Gastroesophageal sphincter (tissue), 4 donors: Measurements from ENCODE around the gene IPO5. TPM values are rescaled to one million over a fixed set of nuclear protein-coding genes. Genes with fewer than 3 reads are reported as not detected.
"Not testable (repeated sequence)": the region's sequence is repeated elsewhere in the genome, so short reads cannot be mapped to it uniquely, and the experiment has no call there.

Experiments
- ATAC-seq: fragments of 150-250 bp; one replicate; pipeline ENCODE4 v1.9.1; 2016; ENCODE audit warnings: mild to moderate bottlenecking, moderate library complexity
- H3K27ac ChIP-seq, 4 donors: fragments of 200-600 bp; sonication (generic) in 3 of 4; 1 replicate in 3 of 4; 2 replicates in 1 of 4; pipeline ENCODE4 v1.5.1; 2016 to 2019
- H3K27me3 ChIP-seq: fragments of 200-600 bp; sonication (generic); one replicate; pipeline ENCODE4 v1.5.1; 2019
- H3K36me3 ChIP-seq, 2 donors: fragments of 200-600 bp; sonication (generic); one replicate each; pipeline ENCODE4 v1.5.1; 2019; ENCODE audit warnings: control low read depth in 1 of 2
- H3K4me1 ChIP-seq, 3 donors: fragments of 200-600 bp; sonication (generic); 1 replicate in 2 of 3; 2 replicates in 1 of 3; pipeline ENCODE4 v1.5.1; 2016 to 2019; ENCODE audit warnings: control low read depth in 2 of 3
- H3K4me3 ChIP-seq, 2 donors: fragments of 200-600 bp; sonication (generic); one replicate each; pipeline ENCODE4 v1.5.1; 2019; ENCODE audit warnings: mild to moderate bottlenecking in 1 of 2, moderate library complexity in 1 of 2
- H3K9me3 ChIP-seq, 3 donors: fragments of 200-600 bp; sonication (generic); one replicate each; pipeline ENCODE4 v1.5.1; 2017 to 2019; ENCODE audit warnings: control low read depth in 2 of 3
- EP300 ChIP-seq: sonication (generic); formaldehyde crosslinking; IDR thresholded peaks from one replicate; pipeline ENCODE4 v1.6.1; 2017; ENCODE audit warnings: antibody characterized with exemption, mild to moderate bottlenecking
- POLR2A ChIP-seq, 2 donors: fragments of 450-650 bp; IDR thresholded peaks; one replicate each; pipeline ENCODE4 v1.6.1; 2017; ENCODE audit warnings: antibody characterized with exemption in 2 of 2, mild to moderate bottlenecking in 2 of 2, moderate library complexity in 1 of 2
- POLR2AphosphoS5 ChIP-seq: sonication (generic); formaldehyde crosslinking; IDR thresholded peaks from one replicate; pipeline ENCODE4 v1.6.1; 2017; ENCODE audit warnings: antibody characterized with exemption
- WGBS, 2 donors: methylation state at CpG; one replicate each; pipeline ENCODE4 v1.1.5; 2018; ENCODE audit warnings: low coverage in 1 of 2; 5-methylcytosine and 5-hydroxymethylcytosine counted together
- total RNA-seq, 4 donors: library from RNA; depleted of rRNA; stranded (reverse); fragments of >200 nt; gene quantifications; one replicate each; pipeline ENCODE4 v1.1.0, GENCODE V29; 2016
- TF ChIP-seq, protein P1 (sequence below), 4 experiments: fragments of 200-600 bp in 2 of 4; fragments of 450-650 bp in 2 of 4; sonication (generic) in 1 of 4; IDR thresholded peaks; one replicate each; pipeline ENCODE4 v1.5.1; 2017 to 2019; ENCODE audit warnings: antibody characterized with exemption in 4 of 4, mild to moderate bottlenecking in 2 of 4, moderate library complexity in 2 of 4

IPO5 gene
- total RNA-seq, 4 donors from 2014 or later: 133 to 155 (median 142) TPM

DNA sequence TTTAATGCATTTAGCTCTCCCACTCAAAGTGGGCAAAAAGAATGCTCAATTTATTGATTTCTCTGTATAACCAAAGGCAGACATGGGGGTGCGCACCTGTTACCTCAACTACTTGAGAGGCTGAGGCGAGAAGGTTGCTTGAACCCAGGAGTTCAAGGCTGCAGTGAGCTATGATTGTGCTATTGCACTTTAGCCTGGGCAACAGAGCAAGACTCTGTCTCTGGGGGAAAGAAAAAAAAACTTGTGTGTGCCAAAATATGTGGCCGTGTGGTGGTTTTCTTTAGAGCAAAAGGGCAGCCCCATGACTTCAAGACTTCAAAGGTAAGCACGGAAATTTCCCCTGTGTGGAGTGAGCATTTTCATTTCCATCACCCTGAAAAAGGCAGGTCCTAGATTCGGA is 81.9 kb downstream of the IPO5 start:
- Histone ChIP-seq H3K36me3 (no peaks in the 10 kb centered on the region), H3K4me3 (no peak overlapping the region), H3K27ac (no peak overlapping the region), H3K9me3 (no peaks in the 10 kb centered on the region), H3K4me1 (no peaks in the 10 kb centered on the region), H3K27me3 (peaks cover 7% of the 10 kb centered on the region)
- ATAC-seq: no peak
- TF ChIP-seq POLR2A (IDR thresholded peaks at IDR 0.05): no peak
- no peak for TF ChIP-seq EP300
- TF ChIP-seq, protein P1, sequence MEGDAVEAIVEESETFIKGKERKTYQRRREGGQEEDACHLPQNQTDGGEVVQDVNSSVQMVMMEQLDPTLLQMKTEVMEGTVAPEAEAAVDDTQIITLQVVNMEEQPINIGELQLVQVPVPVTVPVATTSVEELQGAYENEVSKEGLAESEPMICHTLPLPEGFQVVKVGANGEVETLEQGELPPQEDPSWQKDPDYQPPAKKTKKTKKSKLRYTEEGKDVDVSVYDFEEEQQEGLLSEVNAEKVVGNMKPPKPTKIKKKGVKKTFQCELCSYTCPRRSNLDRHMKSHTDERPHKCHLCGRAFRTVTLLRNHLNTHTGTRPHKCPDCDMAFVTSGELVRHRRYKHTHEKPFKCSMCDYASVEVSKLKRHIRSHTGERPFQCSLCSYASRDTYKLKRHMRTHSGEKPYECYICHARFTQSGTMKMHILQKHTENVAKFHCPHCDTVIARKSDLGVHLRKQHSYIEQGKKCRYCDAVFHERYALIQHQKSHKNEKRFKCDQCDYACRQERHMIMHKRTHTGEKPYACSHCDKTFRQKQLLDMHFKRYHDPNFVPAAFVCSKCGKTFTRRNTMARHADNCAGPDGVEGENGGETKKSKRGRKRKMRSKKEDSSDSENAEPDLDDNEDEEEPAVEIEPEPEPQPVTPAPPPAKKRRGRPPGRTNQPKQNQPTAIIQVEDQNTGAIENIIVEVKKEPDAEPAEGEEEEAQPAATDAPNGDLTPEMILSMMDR (IDR thresholded peaks at IDR 0.05): no peak
- TF ChIP-seq POLR2AphosphoS5: no peak
- WGBS, 2 donors: 61 to 94% methylated on average over 2 to 5 of the region's 5 CpGs

DNA sequence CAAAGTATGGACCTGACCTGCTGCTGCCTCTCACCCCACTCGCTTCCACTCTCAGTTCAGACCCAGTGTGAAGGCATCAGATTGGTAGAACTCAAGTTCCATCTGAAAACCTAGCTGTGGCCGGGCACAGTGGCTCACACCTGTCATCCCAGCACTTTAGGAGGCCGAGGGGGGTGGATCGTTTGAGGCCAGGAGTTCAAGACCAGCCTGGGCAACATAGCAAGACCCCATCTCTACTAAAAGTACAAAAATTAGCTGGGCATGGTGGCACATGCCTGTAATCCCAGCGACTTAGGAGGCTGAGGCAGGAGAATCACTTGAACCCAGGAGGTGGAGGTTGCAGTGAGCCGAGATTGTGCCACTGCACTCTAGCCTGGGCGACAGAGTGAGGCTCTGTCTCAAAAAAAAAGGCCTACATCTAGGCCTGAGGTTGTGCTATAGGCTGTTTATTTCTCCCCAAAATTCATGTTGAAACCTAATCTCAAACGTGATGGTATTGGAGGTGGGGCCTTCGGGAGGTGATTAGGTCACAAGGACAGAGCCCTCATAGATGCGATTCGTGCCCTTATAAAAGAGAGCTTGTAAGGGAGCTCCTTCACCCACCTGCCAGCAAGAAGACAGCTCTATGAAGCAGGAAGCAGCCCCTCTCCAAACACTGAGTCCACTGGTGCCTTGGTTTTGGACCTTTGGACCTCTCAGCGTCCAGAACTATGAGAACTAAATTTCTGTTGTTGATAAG is 83.3 kb downstream of the IPO5 start:
- not testable (repeated sequence) for H3K27me3 ChIP-seq, H3K9me3 ChIP-seq, H3K4me3 ChIP-seq, H3K36me3 ChIP-seq, H3K27ac ChIP-seq, H3K4me1 ChIP-seq, ATAC-seq
- WGBS, 2 donors: 88 to 91% methylated on average over 6 of the region's 12 CpGs

DNA sequence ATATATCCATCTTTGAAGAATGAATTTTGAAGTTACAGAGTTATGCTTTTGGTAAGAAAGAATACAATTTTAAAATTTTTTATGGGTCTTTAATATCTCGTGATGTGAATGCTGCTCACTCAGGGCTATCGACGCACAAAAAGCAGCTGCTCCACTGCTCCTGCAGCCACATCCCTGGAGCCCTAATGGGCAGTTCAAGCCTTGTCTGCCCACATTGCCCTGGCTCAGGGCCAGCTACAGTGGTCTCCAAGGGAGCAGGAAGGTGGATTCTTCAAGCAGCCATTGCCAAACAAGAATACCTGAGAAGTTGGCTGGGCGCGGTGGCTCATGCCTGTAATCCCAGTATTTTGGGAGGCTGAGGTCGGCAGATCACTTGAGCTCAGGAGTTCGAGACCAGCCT is 85.8 kb downstream of the IPO5 start:
- H3K4me3 ChIP-seq: no peak overlapping the region
- H3K9me3 ChIP-seq: no peaks in the 10 kb centered on the region
- H3K4me1 ChIP-seq: no peaks in the 10 kb centered on the region
- no peaks in the 10 kb centered on the region for H3K36me3 ChIP-seq
- peaks cover 7% of the 10 kb centered on the region for H3K27me3 ChIP-seq
- WGBS, 2 donors: 87 to 96% methylated on average over 3 to 7 of the region's 7 CpGs
- TF ChIP-seq POLR2A (IDR thresholded peaks at IDR 0.05) (no peak), POLR2AphosphoS5 (no peak), EP300 (no peak)
- TF ChIP-seq, protein P1 (IDR thresholded peaks at IDR 0.05): no peak
- ATAC-seq: no peak
- no peak overlapping the region for H3K27ac ChIP-seq

GRCh38 chr13:98039964-98040363 is 86.5 kb downstream of the IPO5 start:
- 66 to 74% methylated on average over 8 to 10 of the region's 10 CpGs for WGBS, 2 donors
- Histone ChIP-seq H3K27me3 (peaks cover 2% of the 10 kb centered on the region), H3K4me3 (no peak overlapping the region), H3K4me1 (no peaks in the 10 kb centered on the region), H3K9me3 (no peaks in the 10 kb centered on the region), H3K27ac (no peak overlapping the region), H3K36me3 (no peaks in the 10 kb centered on the region)
- TF ChIP-seq EP300: no peak
- TF ChIP-seq, protein P1 (IDR thresholded peaks at IDR 0.05): no peak
- ATAC-seq: no peak

- Histone ChIP-seq H3K27me3 (no peaks in the 10 kb centered on the region), H3K4me1 (no peaks in the 10 kb centered on the region), H3K9me3 (no peaks in the 10 kb centered on the region), H3K36me3 (no peaks in the 10 kb centered on the region), H3K27ac (no peak overlapping the region), H3K4me3 (no peak overlapping the region)
- WGBS, 2 donors: 62 to 73% methylated on average over 5 of the region's 5 CpGs
- ATAC-seq: no peak
- TF ChIP-seq, protein P1 (IDR thresholded peaks at IDR 0.05): no peak
- no peak for TF ChIP-seq POLR2A (IDR thresholded peaks at IDR 0.05)
- no peak for TF ChIP-seq POLR2AphosphoS5
- TF ChIP-seq EP300: no peak
Measured at GRCh38 chr13:98041081-98041820, 87.8 kb downstream of the IPO5 start.
